Epithelial cell of esophagus (primary cell): ENCODE data around the gene NAV3.

Source experiments
- DNase-seq: peaks from one replicate; pipeline ENCODE4 v3.0.0; 2010; ENCODE audit warnings: low read depth
- H3K4me3 ChIP-seq: 2 replicates; pipeline ENCODE4 v1.5.1; 2011; ENCODE audit warnings: mild to moderate bottlenecking, low read length, control low read depth
- CTCF ChIP-seq: IDR thresholded peaks from 2 replicates; pipeline ENCODE4 v1.5.1; 2011; ENCODE audit warnings: low read depth, mild to moderate bottlenecking, low read length, control low read depth, inconsistent platforms; ENCODE audit not compliant: insufficient read depth; ENCODE audit errors: missing control alignments

NAV3 gene

GRCh38 chr12:78260976-78261375, 430.3 kb downstream of the NAV3 start:
- H3K4me3 ChIP-seq, result no peak overlapping the region
- TF ChIP-seq CTCF, result no peak
- peak; percentile 59 for DNase-seq

- no peak for TF ChIP-seq CTCF
- peak; percentile 71 for DNase-seq
Measured at GRCh38 chr12:78261901-78262300, 431.2 kb downstream of the NAV3 start.

More at GRCh38 chr12:78261901-78262300, 431.2 kb downstream of the NAV3 start:
- no peak overlapping the region for H3K4me3 ChIP-seq
